ENCODE measurements around the gene PTER. TPM values are rescaled to one million over a fixed set of nuclear protein-coding genes. Genes with fewer than 3 reads are reported as not detected.
A peak's percentile ranks its signal among the peaks of the same experiment; 100 is the strongest.

The PTER gene
- total and polyA plus RNA-seq, 9 of the 15 experiments (the other 6 are each of a cell fraction or from before 2014, with no cell fraction given) = 15.5 to 42.1 (median 28.6) TPM

DNA sequence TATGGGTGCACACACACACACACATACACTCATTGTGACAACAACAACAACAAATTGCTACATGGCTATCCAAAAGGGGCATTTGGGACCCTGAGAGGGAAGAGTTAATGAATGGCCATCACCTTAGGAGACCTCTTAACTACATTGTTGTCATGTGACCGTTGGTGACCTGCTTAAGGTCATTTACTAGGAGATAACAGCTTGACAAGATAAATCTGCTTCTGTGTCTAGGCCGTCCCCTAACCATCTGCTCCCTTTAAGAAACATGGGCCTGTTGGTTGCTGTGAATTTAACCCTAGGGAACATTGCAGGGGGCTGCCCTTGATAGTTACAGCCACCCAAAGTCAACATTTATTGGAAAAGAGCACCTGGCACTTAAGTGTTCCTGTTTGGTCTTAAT lies 55.1 kb downstream of the PTER start (continued):
- TF ChIP-seq ARID1B (IDR thresholded peaks at IDR 0.05) (0 out of 2 replicates have a peak, but pooled peaks have one; percentile 9), POLR2AphosphoS2 (IDR thresholded peaks at IDR 0.05; ENCODE audit: low read length) (no peak), TOE1 (IDR thresholded peaks at IDR 0.05; ENCODE audit: borderline replicate concordance) (peak; percentile 70; the same call in 1 of the 2 replicates), TOE1 (CRISPR knock-in tag; IDR thresholded peaks at IDR 0.05; ENCODE audit: borderline replicate concordance, low read depth) (no peak), MEIS2 (IDR thresholded peaks at IDR 0.05; ENCODE audit: partially characterized antibody) (peak; percentile 83), NR1H2 (CRISPR knock-in tag; IDR thresholded peaks at IDR 0.05) (no peak), ASH1L (IDR thresholded peaks at IDR 0.05; ENCODE audit: borderline replicate concordance, low read depth, partially characterized antibody) (no peak), NFATC3 (IDR thresholded peaks at IDR 0.05) (no peak), XRCC3 (IDR thresholded peaks at IDR 0.05) (no peak)
- TF ChIP-seq, protein P1, sequence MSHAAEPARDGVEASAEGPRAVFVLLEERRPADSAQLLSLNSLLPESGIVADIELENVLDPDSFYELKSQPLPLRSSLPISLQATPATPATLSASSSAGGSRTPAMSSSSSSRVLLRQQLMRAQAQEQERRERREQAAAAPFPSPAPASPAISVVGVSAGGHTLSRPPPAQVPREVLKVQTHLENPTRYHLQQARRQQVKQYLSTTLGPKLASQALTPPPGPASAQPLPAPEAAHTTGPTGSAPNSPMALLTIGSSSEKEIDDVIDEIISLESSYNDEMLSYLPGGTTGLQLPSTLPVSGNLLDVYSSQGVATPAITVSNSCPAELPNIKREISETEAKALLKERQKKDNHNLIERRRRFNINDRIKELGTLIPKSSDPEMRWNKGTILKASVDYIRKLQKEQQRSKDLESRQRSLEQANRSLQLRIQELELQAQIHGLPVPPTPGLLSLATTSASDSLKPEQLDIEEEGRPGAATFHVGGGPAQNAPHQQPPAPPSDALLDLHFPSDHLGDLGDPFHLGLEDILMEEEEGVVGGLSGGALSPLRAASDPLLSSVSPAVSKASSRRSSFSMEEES (CRISPR knock-in tag; IDR thresholded peaks at IDR 0.05) = peak; percentile 86
- TF ChIP-seq, protein P2, sequence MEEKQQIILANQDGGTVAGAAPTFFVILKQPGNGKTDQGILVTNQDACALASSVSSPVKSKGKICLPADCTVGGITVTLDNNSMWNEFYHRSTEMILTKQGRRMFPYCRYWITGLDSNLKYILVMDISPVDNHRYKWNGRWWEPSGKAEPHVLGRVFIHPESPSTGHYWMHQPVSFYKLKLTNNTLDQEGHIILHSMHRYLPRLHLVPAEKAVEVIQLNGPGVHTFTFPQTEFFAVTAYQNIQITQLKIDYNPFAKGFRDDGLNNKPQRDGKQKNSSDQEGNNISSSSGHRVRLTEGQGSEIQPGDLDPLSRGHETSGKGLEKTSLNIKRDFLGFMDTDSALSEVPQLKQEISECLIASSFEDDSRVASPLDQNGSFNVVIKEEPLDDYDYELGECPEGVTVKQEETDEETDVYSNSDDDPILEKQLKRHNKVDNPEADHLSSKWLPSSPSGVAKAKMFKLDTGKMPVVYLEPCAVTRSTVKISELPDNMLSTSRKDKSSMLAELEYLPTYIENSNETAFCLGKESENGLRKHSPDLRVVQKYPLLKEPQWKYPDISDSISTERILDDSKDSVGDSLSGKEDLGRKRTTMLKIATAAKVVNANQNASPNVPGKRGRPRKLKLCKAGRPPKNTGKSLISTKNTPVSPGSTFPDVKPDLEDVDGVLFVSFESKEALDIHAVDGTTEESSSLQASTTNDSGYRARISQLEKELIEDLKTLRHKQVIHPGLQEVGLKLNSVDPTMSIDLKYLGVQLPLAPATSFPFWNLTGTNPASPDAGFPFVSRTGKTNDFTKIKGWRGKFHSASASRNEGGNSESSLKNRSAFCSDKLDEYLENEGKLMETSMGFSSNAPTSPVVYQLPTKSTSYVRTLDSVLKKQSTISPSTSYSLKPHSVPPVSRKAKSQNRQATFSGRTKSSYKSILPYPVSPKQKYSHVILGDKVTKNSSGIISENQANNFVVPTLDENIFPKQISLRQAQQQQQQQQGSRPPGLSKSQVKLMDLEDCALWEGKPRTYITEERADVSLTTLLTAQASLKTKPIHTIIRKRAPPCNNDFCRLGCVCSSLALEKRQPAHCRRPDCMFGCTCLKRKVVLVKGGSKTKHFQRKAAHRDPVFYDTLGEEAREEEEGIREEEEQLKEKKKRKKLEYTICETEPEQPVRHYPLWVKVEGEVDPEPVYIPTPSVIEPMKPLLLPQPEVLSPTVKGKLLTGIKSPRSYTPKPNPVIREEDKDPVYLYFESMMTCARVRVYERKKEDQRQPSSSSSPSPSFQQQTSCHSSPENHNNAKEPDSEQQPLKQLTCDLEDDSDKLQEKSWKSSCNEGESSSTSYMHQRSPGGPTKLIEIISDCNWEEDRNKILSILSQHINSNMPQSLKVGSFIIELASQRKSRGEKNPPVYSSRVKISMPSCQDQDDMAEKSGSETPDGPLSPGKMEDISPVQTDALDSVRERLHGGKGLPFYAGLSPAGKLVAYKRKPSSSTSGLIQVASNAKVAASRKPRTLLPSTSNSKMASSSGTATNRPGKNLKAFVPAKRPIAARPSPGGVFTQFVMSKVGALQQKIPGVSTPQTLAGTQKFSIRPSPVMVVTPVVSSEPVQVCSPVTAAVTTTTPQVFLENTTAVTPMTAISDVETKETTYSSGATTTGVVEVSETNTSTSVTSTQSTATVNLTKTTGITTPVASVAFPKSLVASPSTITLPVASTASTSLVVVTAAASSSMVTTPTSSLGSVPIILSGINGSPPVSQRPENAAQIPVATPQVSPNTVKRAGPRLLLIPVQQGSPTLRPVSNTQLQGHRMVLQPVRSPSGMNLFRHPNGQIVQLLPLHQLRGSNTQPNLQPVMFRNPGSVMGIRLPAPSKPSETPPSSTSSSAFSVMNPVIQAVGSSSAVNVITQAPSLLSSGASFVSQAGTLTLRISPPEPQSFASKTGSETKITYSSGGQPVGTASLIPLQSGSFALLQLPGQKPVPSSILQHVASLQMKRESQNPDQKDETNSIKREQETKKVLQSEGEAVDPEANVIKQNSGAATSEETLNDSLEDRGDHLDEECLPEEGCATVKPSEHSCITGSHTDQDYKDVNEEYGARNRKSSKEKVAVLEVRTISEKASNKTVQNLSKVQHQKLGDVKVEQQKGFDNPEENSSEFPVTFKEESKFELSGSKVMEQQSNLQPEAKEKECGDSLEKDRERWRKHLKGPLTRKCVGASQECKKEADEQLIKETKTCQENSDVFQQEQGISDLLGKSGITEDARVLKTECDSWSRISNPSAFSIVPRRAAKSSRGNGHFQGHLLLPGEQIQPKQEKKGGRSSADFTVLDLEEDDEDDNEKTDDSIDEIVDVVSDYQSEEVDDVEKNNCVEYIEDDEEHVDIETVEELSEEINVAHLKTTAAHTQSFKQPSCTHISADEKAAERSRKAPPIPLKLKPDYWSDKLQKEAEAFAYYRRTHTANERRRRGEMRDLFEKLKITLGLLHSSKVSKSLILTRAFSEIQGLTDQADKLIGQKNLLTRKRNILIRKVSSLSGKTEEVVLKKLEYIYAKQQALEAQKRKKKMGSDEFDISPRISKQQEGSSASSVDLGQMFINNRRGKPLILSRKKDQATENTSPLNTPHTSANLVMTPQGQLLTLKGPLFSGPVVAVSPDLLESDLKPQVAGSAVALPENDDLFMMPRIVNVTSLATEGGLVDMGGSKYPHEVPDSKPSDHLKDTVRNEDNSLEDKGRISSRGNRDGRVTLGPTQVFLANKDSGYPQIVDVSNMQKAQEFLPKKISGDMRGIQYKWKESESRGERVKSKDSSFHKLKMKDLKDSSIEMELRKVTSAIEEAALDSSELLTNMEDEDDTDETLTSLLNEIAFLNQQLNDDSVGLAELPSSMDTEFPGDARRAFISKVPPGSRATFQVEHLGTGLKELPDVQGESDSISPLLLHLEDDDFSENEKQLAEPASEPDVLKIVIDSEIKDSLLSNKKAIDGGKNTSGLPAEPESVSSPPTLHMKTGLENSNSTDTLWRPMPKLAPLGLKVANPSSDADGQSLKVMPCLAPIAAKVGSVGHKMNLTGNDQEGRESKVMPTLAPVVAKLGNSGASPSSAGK (IDR thresholded peaks at IDR 0.05) = no peak
- TF ChIP-seq, protein P3, sequence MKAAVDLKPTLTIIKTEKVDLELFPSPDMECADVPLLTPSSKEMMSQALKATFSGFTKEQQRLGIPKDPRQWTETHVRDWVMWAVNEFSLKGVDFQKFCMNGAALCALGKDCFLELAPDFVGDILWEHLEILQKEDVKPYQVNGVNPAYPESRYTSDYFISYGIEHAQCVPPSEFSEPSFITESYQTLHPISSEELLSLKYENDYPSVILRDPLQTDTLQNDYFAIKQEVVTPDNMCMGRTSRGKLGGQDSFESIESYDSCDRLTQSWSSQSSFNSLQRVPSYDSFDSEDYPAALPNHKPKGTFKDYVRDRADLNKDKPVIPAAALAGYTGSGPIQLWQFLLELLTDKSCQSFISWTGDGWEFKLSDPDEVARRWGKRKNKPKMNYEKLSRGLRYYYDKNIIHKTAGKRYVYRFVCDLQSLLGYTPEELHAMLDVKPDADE (conservative IDR thresholded peaks at IDR 0.05; ENCODE audit: control insufficient read depth, low read depth, low read length) = no peak
- TF ChIP-seq, protein P4, sequence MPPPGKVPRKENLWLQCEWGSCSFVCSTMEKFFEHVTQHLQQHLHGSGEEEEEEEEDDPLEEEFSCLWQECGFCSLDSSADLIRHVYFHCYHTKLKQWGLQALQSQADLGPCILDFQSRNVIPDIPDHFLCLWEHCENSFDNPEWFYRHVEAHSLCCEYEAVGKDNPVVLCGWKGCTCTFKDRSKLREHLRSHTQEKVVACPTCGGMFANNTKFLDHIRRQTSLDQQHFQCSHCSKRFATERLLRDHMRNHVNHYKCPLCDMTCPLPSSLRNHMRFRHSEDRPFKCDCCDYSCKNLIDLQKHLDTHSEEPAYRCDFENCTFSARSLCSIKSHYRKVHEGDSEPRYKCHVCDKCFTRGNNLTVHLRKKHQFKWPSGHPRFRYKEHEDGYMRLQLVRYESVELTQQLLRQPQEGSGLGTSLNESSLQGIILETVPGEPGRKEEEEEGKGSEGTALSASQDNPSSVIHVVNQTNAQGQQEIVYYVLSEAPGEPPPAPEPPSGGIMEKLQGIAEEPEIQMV (tag; conservative IDR thresholded peaks at IDR 0.05; ENCODE audit: low read depth) = no peak

All from K562 (cell line).